Measurements from ENCODE around the gene ALPL.

Gene ALPL

DNA sequence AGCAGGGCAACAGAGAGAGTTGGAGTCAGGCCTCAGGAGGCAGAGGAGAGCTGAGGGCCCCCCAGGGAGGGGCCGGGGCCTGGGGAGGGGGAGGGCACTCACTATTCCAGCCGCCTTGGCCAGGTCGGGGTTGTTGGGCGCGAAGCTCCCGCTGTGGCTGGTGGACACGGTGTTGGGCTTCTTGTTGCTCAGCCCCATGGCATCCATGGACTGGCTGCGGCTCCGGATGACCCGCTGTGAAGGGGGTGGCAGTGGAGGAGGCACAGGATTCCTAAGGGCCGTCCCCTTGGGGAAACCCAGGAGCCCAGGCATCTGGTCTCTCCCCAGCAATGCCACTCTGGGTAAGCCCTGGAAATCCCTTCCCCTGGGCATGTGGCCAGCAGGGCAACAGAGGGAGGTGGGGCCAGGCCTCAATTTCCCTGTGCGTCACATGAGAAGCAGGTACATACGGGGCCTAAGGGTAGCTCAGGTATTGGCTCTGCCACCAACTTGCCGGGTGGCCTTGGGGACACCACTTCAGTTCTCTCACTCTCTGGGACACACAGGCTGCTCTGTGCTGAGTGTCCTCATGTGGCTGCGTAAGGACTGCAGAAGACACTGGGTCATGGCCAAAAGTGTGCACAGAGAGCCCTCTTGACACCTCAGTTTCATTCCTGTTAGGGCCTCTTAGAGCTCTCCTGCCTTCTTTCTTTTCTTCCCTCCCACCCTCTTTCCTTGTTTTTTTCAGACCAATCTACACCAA is 96.9 kb downstream of the ALPL start:
- Histone ChIP-seq H2AFZ (ENCODE audit: insufficient read depth, low read length, poor library complexity) (no peak overlapping the region), H3K4ac (ENCODE audit: low read depth, low read length) (no peak overlapping the region), H3K23ac (ENCODE audit: low read length) (no peak overlapping the region), H3K27me3 (ENCODE audit: insufficient read depth, low read length) (no peaks in the 10 kb centered on the region), H2AK5ac (ENCODE audit: low read length) (no peak overlapping the region), H2BK12ac (ENCODE audit: low read length) (no peak overlapping the region), H3K27ac (ENCODE audit: low read depth, low read length) (no peak overlapping the region), H3K9ac (ENCODE audit: low read length) (no peak overlapping the region), H3K36me3 (ENCODE audit: control insufficient read depth in 1 of 2, insufficient read depth in 2 of 2, low read length in 2 of 2) (no peaks in the 10 kb centered on the region), H4K91ac (ENCODE audit: low read depth, low read length) (no peak overlapping the region), H2BK5ac (ENCODE audit: low read depth, low read length, poor library complexity) (no peak overlapping the region), H3K4me3 (ENCODE audit: low read depth, low read length) (no peak overlapping the region), H3K4me2 (ENCODE audit: low read length) (no peak overlapping the region), H3K18ac (ENCODE audit: low read length) (no peak overlapping the region), H4K12ac (ENCODE audit: low read depth, low read length) (no peak overlapping the region), H3K79me2 (ENCODE audit: control insufficient read depth, insufficient read depth, low read length, poor library complexity) (no peaks in the 10 kb centered on the region), H3K79me1 (ENCODE audit: low read length) (no peaks in the 10 kb centered on the region), H3K4me1 (ENCODE audit: control insufficient read depth in 1 of 2, insufficient read depth in 2 of 2, low read length in 2 of 2) (peaks cover 0 to 7% of the 10 kb centered on the region in 2 experiments), H3K14ac (ENCODE audit: low read length) (no peak overlapping the region), H2BK120ac (ENCODE audit: insufficient read depth, low read length, poor library complexity) (no peak overlapping the region), H3K9me3 (ENCODE audit: insufficient read depth, low read depth, low read length) (peaks cover 2% of the 10 kb centered on the region), H4K8ac (ENCODE audit: low read depth, low read length) (no peak overlapping the region)
- no CpG with 5 or more reads among the region's 15 CpGs for WGBS (ENCODE audit: extremely low coverage, insufficient coverage, insufficient read length)
- no peak for DNase-seq

DNA sequence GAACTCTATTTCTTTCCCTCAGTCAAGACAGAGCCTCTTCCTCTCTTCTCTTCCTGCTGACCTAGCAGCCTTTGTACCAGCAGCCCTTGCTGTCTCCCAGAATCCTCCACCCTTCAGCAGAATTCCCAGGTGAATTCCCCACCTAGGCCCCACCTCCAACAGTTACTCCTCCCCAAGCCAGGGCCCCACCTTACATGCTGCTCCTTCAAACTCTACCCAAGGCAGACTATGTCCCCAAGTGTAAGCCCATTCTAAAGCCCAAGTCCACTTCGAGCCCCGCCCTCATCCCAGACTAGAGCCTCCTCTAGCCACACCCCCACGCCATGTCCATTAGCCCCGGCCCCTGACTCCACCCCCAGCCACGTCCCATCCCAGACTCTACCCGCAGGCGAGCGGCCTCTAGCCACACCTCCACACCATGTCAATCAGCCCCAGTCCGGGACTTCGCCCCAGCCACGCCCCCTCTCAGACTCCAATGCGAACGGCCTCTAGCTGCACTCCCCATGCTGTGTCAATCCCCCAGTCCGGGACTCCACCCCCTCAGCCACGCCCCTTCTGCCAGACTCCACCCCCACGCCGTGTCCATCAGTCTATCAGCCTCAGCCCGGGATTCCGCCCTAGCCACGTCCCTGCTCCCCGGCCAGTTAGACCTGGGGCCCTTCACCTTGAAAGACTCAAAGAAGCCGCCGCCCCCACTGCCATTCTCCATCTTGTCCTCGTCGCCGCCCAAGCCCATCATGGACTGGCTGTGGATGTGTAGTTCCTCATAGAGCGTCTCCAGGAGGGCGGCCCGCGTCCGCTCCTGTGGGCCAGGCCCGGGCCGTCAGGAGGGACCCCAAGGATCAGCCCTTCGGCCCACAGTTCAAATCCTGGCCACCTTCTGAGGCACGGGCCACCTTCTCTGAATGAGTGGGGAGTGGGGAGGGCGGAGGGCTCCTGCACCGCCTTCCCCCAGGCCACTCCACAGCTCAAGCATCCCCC is 98.6 kb downstream of the ALPL start:
- no CpG with 5 or more reads among the region's 37 CpGs for WGBS (ENCODE audit: extremely low coverage, insufficient coverage, insufficient read length)
- Histone ChIP-seq H3K4ac (ENCODE audit: low read depth, low read length) (no peak overlapping the region), H2BK120ac (ENCODE audit: insufficient read depth, low read length, poor library complexity) (no peak overlapping the region)

GRCh38 chr1:21608798-21609197 is 99.6 kb downstream of the ALPL start:
- H2AFZ ChIP-seq (ENCODE audit: insufficient read depth, low read length, poor library complexity): no peak overlapping the region
- H3K79me2 ChIP-seq (ENCODE audit: control insufficient read depth, insufficient read depth, low read length, poor library complexity): no peaks in the 10 kb centered on the region
- no peaks in the 10 kb centered on the region for H3K9me3 ChIP-seq (ENCODE audit: insufficient read depth, low read depth, low read length)
- no peak overlapping the region for H2BK12ac ChIP-seq (ENCODE audit: low read length)
- H3K4me1 ChIP-seq (ENCODE audit: control insufficient read depth in 1 of 2, insufficient read depth in 2 of 2, low read length in 2 of 2): peaks cover 0 to 7% of the 10 kb centered on the region in 2 experiments
- H2BK5ac ChIP-seq (ENCODE audit: low read depth, low read length, poor library complexity): no peak overlapping the region
- DNase-seq: no peak
- H3K4ac ChIP-seq (ENCODE audit: low read depth, low read length): no peak overlapping the region
- no peak overlapping the region for H4K91ac ChIP-seq (ENCODE audit: low read depth, low read length)
- H3K4me3 ChIP-seq (ENCODE audit: low read depth, low read length): no peak overlapping the region
- no peak overlapping the region for H2BK120ac ChIP-seq (ENCODE audit: insufficient read depth, low read length, poor library complexity)
- no peak overlapping the region for H4K8ac ChIP-seq (ENCODE audit: low read depth, low read length)
- no peak overlapping the region for H3K14ac ChIP-seq (ENCODE audit: low read length)
- H3K18ac ChIP-seq (ENCODE audit: low read length): no peak overlapping the region
- no CpG with 5 or more reads among the region's 4 CpGs for whole genome bisulfite sequencing (ENCODE audit: extremely low coverage, insufficient coverage, insufficient read length)
- no peak overlapping the region for H3K23ac ChIP-seq (ENCODE audit: low read length)
- H3K79me1 ChIP-seq (ENCODE audit: low read length): no peaks in the 10 kb centered on the region
- no peak overlapping the region for H3K27ac ChIP-seq (ENCODE audit: low read depth, low read length)
- H3K4me2 ChIP-seq (ENCODE audit: low read length): no peak overlapping the region
- H3K36me3 ChIP-seq (ENCODE audit: control insufficient read depth in 1 of 2, insufficient read depth in 2 of 2, low read length in 2 of 2): no peaks in the 10 kb centered on the region
- no peak overlapping the region for H2AK5ac ChIP-seq (ENCODE audit: low read length)
- no peak overlapping the region for H3K9ac ChIP-seq (ENCODE audit: low read length)
- no peaks in the 10 kb centered on the region for H3K27me3 ChIP-seq (ENCODE audit: insufficient read depth, low read length)
- no peak overlapping the region for H4K12ac ChIP-seq (ENCODE audit: low read depth, low read length)

More for the DNA sequence above, 98.6 kb downstream of the ALPL start:
- Histone ChIP-seq H3K27ac (ENCODE audit: low read depth, low read length) (no peak overlapping the region), H3K9ac (ENCODE audit: low read length) (no peak overlapping the region), H4K8ac (ENCODE audit: low read depth, low read length) (no peak overlapping the region), H3K23ac (ENCODE audit: low read length) (no peak overlapping the region), H3K79me2 (ENCODE audit: control insufficient read depth, insufficient read depth, low read length, poor library complexity) (no peaks in the 10 kb centered on the region), H3K4me3 (ENCODE audit: low read depth, low read length) (no peak overlapping the region), H3K79me1 (ENCODE audit: low read length) (no peaks in the 10 kb centered on the region), H2AK5ac (ENCODE audit: low read length) (no peak overlapping the region), H4K91ac (ENCODE audit: low read depth, low read length) (no peak overlapping the region), H4K12ac (ENCODE audit: low read depth, low read length) (no peak overlapping the region), H3K4me2 (ENCODE audit: low read length) (peak overlapping the region; percentile 37), H2AFZ (ENCODE audit: insufficient read depth, low read length, poor library complexity) (peak overlapping the region; percentile 23), H2BK12ac (ENCODE audit: low read length) (no peak overlapping the region), H3K36me3 (ENCODE audit: control insufficient read depth in 1 of 2, insufficient read depth in 2 of 2, low read length in 2 of 2) (no peaks in the 10 kb centered on the region), H3K14ac (ENCODE audit: low read length) (no peak overlapping the region), H3K27me3 (ENCODE audit: insufficient read depth, low read length) (no peaks in the 10 kb centered on the region), H3K4me1 (ENCODE audit: control insufficient read depth in 1 of 2, insufficient read depth in 2 of 2, low read length in 2 of 2) (peaks cover 0 to 7% of the 10 kb centered on the region in 2 experiments), H3K9me3 (ENCODE audit: insufficient read depth, low read depth, low read length) (no peaks in the 10 kb centered on the region), H3K18ac (ENCODE audit: low read length) (no peak overlapping the region), H2BK5ac (ENCODE audit: low read depth, low read length, poor library complexity) (no peak overlapping the region)
- peak; percentile 95 to 97 for DNase-seq

DNA sequence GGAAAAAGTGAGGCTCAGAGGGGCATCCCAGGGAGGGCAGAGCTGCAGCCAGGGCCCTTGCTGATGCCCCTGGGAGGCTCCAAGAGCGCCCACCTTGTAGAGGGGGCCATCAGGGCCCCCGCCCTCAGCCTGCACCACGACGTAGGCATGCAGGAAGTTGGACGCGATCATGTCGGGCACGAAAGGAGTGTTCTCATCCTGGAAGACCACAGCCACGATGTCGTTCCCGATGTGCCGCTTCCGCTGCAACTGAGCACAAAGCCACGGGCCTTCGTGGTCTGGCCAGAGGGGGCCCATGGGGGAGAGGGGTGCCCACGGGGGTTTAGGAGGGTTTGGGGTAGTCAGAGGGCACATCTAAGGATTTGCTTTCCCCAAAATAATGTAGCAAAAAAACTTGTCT is 100.8 kb downstream of the ALPL start:
- H4K12ac ChIP-seq (ENCODE audit: low read depth, low read length): no peak overlapping the region
- H2BK120ac ChIP-seq (ENCODE audit: insufficient read depth, low read length, poor library complexity): no peak overlapping the region
- no peak overlapping the region for H3K4me3 ChIP-seq (ENCODE audit: low read depth, low read length)
- WGBS (ENCODE audit: extremely low coverage, insufficient coverage, insufficient read length): no CpG with 5 or more reads among the region's 16 CpGs
- H2BK5ac ChIP-seq (ENCODE audit: low read depth, low read length, poor library complexity): no peak overlapping the region
- no peak overlapping the region for H3K9ac ChIP-seq (ENCODE audit: low read length)
- no peak overlapping the region for H3K27ac ChIP-seq (ENCODE audit: low read depth, low read length)
- H2AK5ac ChIP-seq (ENCODE audit: low read length): no peak overlapping the region
- H2AFZ ChIP-seq (ENCODE audit: insufficient read depth, low read length, poor library complexity): no peak overlapping the region
- no peak overlapping the region for H3K14ac ChIP-seq (ENCODE audit: low read length)
- H3K4me1 ChIP-seq (ENCODE audit: control insufficient read depth in 1 of 2, insufficient read depth in 2 of 2, low read length in 2 of 2): peaks cover 0 to 7% of the 10 kb centered on the region in 2 experiments
- no peak for DNase-seq
- H3K79me1 ChIP-seq (ENCODE audit: low read length): no peaks in the 10 kb centered on the region
- H3K9me3 ChIP-seq (ENCODE audit: insufficient read depth, low read depth, low read length): peaks cover 2% of the 10 kb centered on the region
- H3K4ac ChIP-seq (ENCODE audit: low read depth, low read length): no peak overlapping the region
- H3K36me3 ChIP-seq (ENCODE audit: control insufficient read depth in 1 of 2, insufficient read depth in 2 of 2, low read length in 2 of 2): no peaks in the 10 kb centered on the region
- H3K79me2 ChIP-seq (ENCODE audit: control insufficient read depth, insufficient read depth, low read length, poor library complexity): no peaks in the 10 kb centered on the region
- H4K8ac ChIP-seq (ENCODE audit: low read depth, low read length): no peak overlapping the region
- H3K23ac ChIP-seq (ENCODE audit: low read length): no peak overlapping the region
- no peak overlapping the region for H3K18ac ChIP-seq (ENCODE audit: low read length)
- H3K27me3 ChIP-seq (ENCODE audit: insufficient read depth, low read length): no peaks in the 10 kb centered on the region
- H4K91ac ChIP-seq (ENCODE audit: low read depth, low read length): no peak overlapping the region
- no peak overlapping the region for H2BK12ac ChIP-seq (ENCODE audit: low read length)
- no peak overlapping the region for H3K4me2 ChIP-seq (ENCODE audit: low read length)
